IMR-90 (cell line): Measurements from ENCODE around the gene SLC12A7. TPM values are rescaled to one million over a fixed set of nuclear protein-coding genes. Genes with fewer than 3 reads are reported as not detected.

Experiments used
- ATAC-seq: fragments of 200-7000 bp; cut with Tn5 transposase; 2 replicates; pipeline ENCODE4 v1.9.1; 2020; ENCODE audit warnings: low read depth, mild to moderate bottlenecking, moderate library complexity
- BruUV-seq: library from RNA; stranded (reverse); fragments of 400-500 nt; replicated peaks from 2 replicates; lab custom pipeline; 2021; lab: Mats Ljungman, UMichigan
- CTCF ChIA-PET: fragments of 300-600 bp; formaldehyde crosslinking; extraction: SDS; loops from one replicate; lab custom pipeline; 2021; ENCODE audit warnings: antibody characterized with exemption; lab: Yijun Ruan, JAX
- POLR2A ChIA-PET: fragments of 300-600 bp; sonication (Branson Sonifier 250); formaldehyde crosslinking; loops from one replicate; lab custom pipeline; 2022; ENCODE audit warnings: antibody characterized with exemption; ENCODE audit not compliant: unreplicated experiment; lab: Charles Lee
- DNase-seq: peaks from one replicate; pipeline ENCODE4 v3.0.0; 2013
- H2AFZ ChIP-seq: replicated peaks from 2 replicates; pipeline ENCODE3; 2013; ENCODE audit warnings: low read length, mild to moderate bottlenecking; ENCODE audit not compliant: poor library complexity
- H2AK5ac ChIP-seq: 2 replicates; pipeline ENCODE4 v1.6.1; 2013; ENCODE audit warnings: low read depth, low read length, inconsistent platforms
- H2AK9ac ChIP-seq: replicated peaks from 2 replicates; pipeline ENCODE3; 2013; ENCODE audit warnings: mild to moderate bottlenecking, low read depth, low read length, moderate library complexity; ENCODE audit not compliant: poor library complexity
- H2BK120ac ChIP-seq: 2 replicates; pipeline ENCODE4 v1.6.1; 2013; ENCODE audit warnings: low read depth, low read length, inconsistent platforms
- H2BK15ac ChIP-seq: 3 replicates; pipeline ENCODE4 v1.6.1; 2013; ENCODE audit warnings: low read depth, low read length, inconsistent platforms
- H2BK20ac ChIP-seq: 2 replicates; pipeline ENCODE4 v1.6.1; 2013; ENCODE audit warnings: low read depth, mild to moderate bottlenecking, inconsistent platforms, low read length, moderate library complexity
- H2BK5ac ChIP-seq: 2 replicates; pipeline ENCODE4 v1.6.1; 2013; ENCODE audit warnings: mild to moderate bottlenecking, low read depth, low read length, inconsistent platforms; ENCODE audit not compliant: poor library complexity, severe bottlenecking
- H3K14ac ChIP-seq: replicated peaks from 2 replicates; pipeline ENCODE4 v1.6.1; 2013; ENCODE audit warnings: low read depth, low read length, inconsistent platforms
- H3K18ac ChIP-seq: 2 replicates; pipeline ENCODE4 v1.6.1; 2013; ENCODE audit warnings: low read depth, low read length, control low read depth
- H3K23ac ChIP-seq: 2 replicates; pipeline ENCODE4 v1.6.1; 2013; ENCODE audit warnings: low read depth, low read length, inconsistent platforms
- H3K27ac ChIP-seq: 2 replicates; pipeline ENCODE4 v1.5.1; 2013; ENCODE audit warnings: mild to moderate bottlenecking, control low read depth, low read length; ENCODE audit not compliant: insufficient read depth
- H3K27me3 ChIP-seq: 2 replicates; pipeline ENCODE4 v1.6.1; 2013; ENCODE audit warnings: low read length; ENCODE audit not compliant: control insufficient read depth, insufficient read depth
- H3K36me3 ChIP-seq: 2 replicates; pipeline ENCODE4 v1.6.1; 2013; ENCODE audit warnings: low read length, mixed read lengths; ENCODE audit not compliant: control insufficient read depth, insufficient read depth
- H3K4ac ChIP-seq: 2 replicates; pipeline ENCODE4 v1.6.1; 2013; ENCODE audit warnings: low read depth, low read length, inconsistent platforms
- H3K4me1 ChIP-seq: 2 replicates; pipeline ENCODE4 v1.6.1; 2013; ENCODE audit warnings: low read length, mixed read lengths; ENCODE audit not compliant: control insufficient read depth, insufficient read depth
- H3K4me2 ChIP-seq: 2 replicates; pipeline ENCODE4 v1.6.1; 2013; ENCODE audit warnings: low read depth, mild to moderate bottlenecking, control low read depth, low read length, moderate library complexity
- H3K4me3 ChIP-seq: 2 replicates; pipeline ENCODE4 v1.5.1; 2013; ENCODE audit warnings: low read depth, mild to moderate bottlenecking, control low read depth, low read length, moderate library complexity; ENCODE audit not compliant: insufficient read depth
- H3K56ac ChIP-seq: 2 replicates; pipeline ENCODE4 v1.6.1; 2013; ENCODE audit warnings: low read length, inconsistent platforms; ENCODE audit not compliant: insufficient read depth; ENCODE audit errors: extremely low read depth
- H3K79me1 ChIP-seq, 2 experiments: 2 replicates each; pipeline ENCODE4 v1.6.1; 2013; ENCODE audit warnings: low read length in 2 of 2, inconsistent platforms in 1 of 2, low read depth in 1 of 2
- H3K9ac ChIP-seq: 2 replicates; pipeline ENCODE4 v1.6.1; 2013; ENCODE audit warnings: low read depth, low read length, control low read depth
- H3K9me1 ChIP-seq: 2 replicates; pipeline ENCODE4 v1.6.1; 2013; ENCODE audit warnings: low read length, inconsistent platforms; ENCODE audit not compliant: insufficient read depth
- H3K9me3 ChIP-seq: 2 replicates; pipeline ENCODE4 v1.6.1; 2013; ENCODE audit warnings: low read length; ENCODE audit not compliant: control insufficient read depth, insufficient read depth
- H4K20me1 ChIP-seq: 2 replicates; pipeline ENCODE4 v1.6.1; 2013; ENCODE audit warnings: low read length, inconsistent platforms; ENCODE audit not compliant: insufficient read depth
- H4K5ac ChIP-seq: 2 replicates; pipeline ENCODE4 v1.6.1; 2013; ENCODE audit warnings: mild to moderate bottlenecking, low read depth, low read length, control low read depth
- H4K8ac ChIP-seq, 2 experiments: 2 replicates each; pipeline ENCODE4 v1.6.1; 2013; ENCODE audit warnings: low read depth in 2 of 2, low read length in 2 of 2, control low read depth in 1 of 2, inconsistent platforms in 1 of 2
- H4K91ac ChIP-seq: 2 replicates; pipeline ENCODE4 v1.6.1; 2013; ENCODE audit warnings: low read depth, low read length, inconsistent platforms; ENCODE audit not compliant: insufficient read depth
- BHLHE40 ChIP-seq: fragments of 150-350 bp; IDR thresholded peaks from 2 replicates; pipeline ENCODE4 v1.6.1; 2016; ENCODE audit warnings: mild to moderate bottlenecking, low read depth, low read length
- CEBPB ChIP-seq: IDR thresholded peaks from 2 replicates; pipeline ENCODE4 v1.6.1; 2012; ENCODE audit warnings: low read depth, low read length, improper control_type of control experiment
- CHD1 ChIP-seq: IDR thresholded peaks from 2 replicates; pipeline ENCODE4 v1.6.1; 2012; ENCODE audit warnings: low read depth, low read length, improper control_type of control experiment
- CTCF ChIP-seq: conservative IDR thresholded peaks from 2 replicates; pipeline ENCODE4 v1.5.1; 2012; ENCODE audit warnings: mild to moderate bottlenecking, low read depth, low read length, improper control_type of control experiment
- ELK1 ChIP-seq: fragments of 150-350 bp; IDR thresholded peaks from 2 replicates; pipeline ENCODE4 v1.6.1; 2016; ENCODE audit warnings: low read depth, mild to moderate bottlenecking, low read length, moderate library complexity, borderline replicate concordance
- FOS ChIP-seq: fragments of 150-350 bp; IDR thresholded peaks from 2 replicates; pipeline ENCODE4 v1.6.1; 2016; ENCODE audit warnings: low read depth, low read length
- MAFK ChIP-seq: IDR thresholded peaks from 2 replicates; pipeline ENCODE4 v1.6.1; 2012; ENCODE audit warnings: low read depth, low read length, improper control_type of control experiment
- MAZ ChIP-seq: IDR thresholded peaks from 2 replicates; pipeline ENCODE4 v1.6.1; 2012; ENCODE audit warnings: low read depth, mild to moderate bottlenecking, low read length, improper control_type of control experiment, moderate library complexity, borderline replicate concordance
- MXI1 ChIP-seq: IDR thresholded peaks from 2 replicates; pipeline ENCODE4 v1.6.1; 2012; ENCODE audit warnings: low read depth, mild to moderate bottlenecking, low read length, moderate library complexity, borderline replicate concordance
- NFE2L2 ChIP-seq: fragments of 150-350 bp; IDR thresholded peaks from 2 replicates; pipeline ENCODE4 v1.6.1; 2016; ENCODE audit warnings: low read depth, mild to moderate bottlenecking, low read length
- POLR2A ChIP-seq: IDR thresholded peaks from 2 replicates; pipeline ENCODE4 v1.6.1; 2012; ENCODE audit warnings: mild to moderate bottlenecking, low read depth, low read length
- RAD21 ChIP-seq: IDR thresholded peaks from 2 replicates; pipeline ENCODE4 v1.6.1; 2012; ENCODE audit warnings: low read length, improper control_type of control experiment
- RCOR1 ChIP-seq: IDR thresholded peaks from 2 replicates; pipeline ENCODE4 v1.6.1; 2012; ENCODE audit warnings: mild to moderate bottlenecking, low read length, improper control_type of control experiment; ENCODE audit not compliant: insufficient replicate concordance
- RFX5 ChIP-seq: IDR thresholded peaks from 2 replicates; pipeline ENCODE4 v1.8.0; 2012; ENCODE audit warnings: low read depth, mild to moderate bottlenecking, low read length, moderate library complexity
- SMC3 ChIP-seq: fragments of 150-350 bp; IDR thresholded peaks from 2 replicates; pipeline ENCODE4 v1.6.1; 2016; ENCODE audit warnings: low read depth, mild to moderate bottlenecking, antibody characterized with exemption, low read length, moderate library complexity
- USF2 ChIP-seq: fragments of 150-350 bp; IDR thresholded peaks from 2 replicates; pipeline ENCODE4 v1.6.1; 2017; ENCODE audit warnings: mild to moderate bottlenecking, antibody characterized with exemption, low read length, low read depth
- WGBS, 2 experiments: methylation state at CpG; one replicate each; pipeline versions ENCODE4 v1.1.5 to v1.1.7; 2013; ENCODE audit warnings: missing lambda C conversion rate in 2 of 2; ENCODE audit not compliant: insufficient read length in 1 of 2; ENCODE audit errors: extremely low coverage in 2 of 2; 5-methylcytosine and 5-hydroxymethylcytosine counted together
- dilution Hi-C: fragments of 300-500 bp; cut with HindIII; formaldehyde crosslinking; loops from one replicate; pipeline ENCODE4 v1.14.3; 2018; ENCODE audit warnings: low sequenced_read_pairs; ENCODE audit not compliant: unreplicated experiment
- in situ Hi-C: fragments of 300-500 bp; cut with MboI; formaldehyde crosslinking; loops from 3 replicates; pipeline ENCODE4 v1.14.3; 2019; ENCODE audit warnings: low sequenced_read_pairs, inconsistent platforms, mixed read lengths
- intact Hi-C: fragments of 100-400 bp; cut with micrococcal nuclease; formaldehyde crosslinking; loops from 2 replicates; pipeline ENCODE4 v1.10.0; 2022
- polyA plus RNA-seq, 3 experiments: library from polyadenylated mRNA; depleted of rRNA; stranded (reverse); fragments of >200 nt; gene quantifications; 2 replicates each; pipeline ENCODE4 v1.2.3, GENCODE V29; 2012; ENCODE audit warnings: low replicate concordance in 1 of 3
- total RNA-seq: library from RNA; depleted of rRNA; stranded (reverse); fragments of >200 nt; gene quantifications from 2 replicates; pipeline ENCODE4 v1.2.3, GENCODE V29; 2012

The SLC12A7 gene
- total and polyA plus RNA-seq, 2 of the 4 experiments (the other 2 are of a cell fraction), result 3.0 to 6.1 TPM

GRCh38 chr5:1158647-1159340, 46.9 kb upstream of the SLC12A7 start:
- in situ Hi-C loops, result no loop called here
- H3K4me3 ChIP-seq, result no peak overlapping the region
- H2BK20ac ChIP-seq, result no peak overlapping the region
- no peak overlapping the region for H3K4me2 ChIP-seq
- no peak overlapping the region for H3K56ac ChIP-seq
- no peak overlapping the region for H4K8ac ChIP-seq
- no peak overlapping the region for H3K18ac ChIP-seq
- H3K9ac ChIP-seq, result no peak overlapping the region
- ChIA-PET CTCF (no interaction called here), POLR2A (no interaction called here)
- BruUV-seq, result no TSS peak
- H2BK15ac ChIP-seq, result no peak overlapping the region
- no peak overlapping the region for H3K27ac ChIP-seq
- no peaks in the 10 kb centered on the region for H3K4me1 ChIP-seq
- H4K91ac ChIP-seq, result no peak overlapping the region
- ATAC-seq (no peak), DNase-seq (no peak)
- no peak overlapping the region for H2AFZ ChIP-seq
- no peak overlapping the region for H2AK5ac ChIP-seq
- no peaks in the 10 kb centered on the region; the same call in 1 of the 2 replicates for H3K9me1 ChIP-seq
- H4K5ac ChIP-seq, result no peak overlapping the region
- 25% methylated on average over 2 of the region's 20 CpGs; no CpG with 5 or more reads in 1 of the 2 experiments for WGBS, 2 experiments
- H3K36me3 ChIP-seq, result no peaks in the 10 kb centered on the region
- no peak overlapping the region for H2BK5ac ChIP-seq
- TF ChIP-seq MXI1 (no peak), RAD21 (no peak), ELK1 (no peak), POLR2A (no peak), CTCF (no peak), CEBPB (no peak), MAZ (no peak), MAFK (no peak), SMC3 (no peak), RFX5 (no peak), USF2 (no peak), CHD1 (no peak), FOS (no peak), BHLHE40 (no peak), NFE2L2 (no peak), RCOR1 (no peak)
- peaks cover 6% of the 10 kb centered on the region; the same call in 1 of the 2 replicates for H3K9me3 ChIP-seq
- no peak overlapping the region for H3K14ac ChIP-seq
- intact Hi-C loops, result no loop called here
- no peak overlapping the region for H2AK9ac ChIP-seq
- no peak overlapping the region for H3K23ac ChIP-seq
- no peaks in the 10 kb centered on the region for H3K79me1 ChIP-seq
- dilution Hi-C loops, result no loop called here
- peaks cover 48% of the 10 kb centered on the region; the same call in 1 of the 2 replicates for H3K27me3 ChIP-seq
- H2BK120ac ChIP-seq, result no peak overlapping the region
- no peak overlapping the region for H3K4ac ChIP-seq
- no peaks in the 10 kb centered on the region; the same call in 1 of the 2 replicates for H4K20me1 ChIP-seq
